Limb (tissue), 2 donors: ENCODE measurements around the gene FOXO6.
A peak's percentile ranks its signal among the peaks of the same experiment; 100 is the strongest.

Experiments
- DNase-seq, 2 donors: peaks; one replicate each; pipeline ENCODE4 v3.0.0-alpha.2; 2016; ENCODE audit errors: extremely low spot score in 2 of 2

Gene FOXO6

GRCh38 chr1:41350055-41350378 is 11.2 kb upstream of the FOXO6 start:
- DNase-seq = no peak

DNA sequence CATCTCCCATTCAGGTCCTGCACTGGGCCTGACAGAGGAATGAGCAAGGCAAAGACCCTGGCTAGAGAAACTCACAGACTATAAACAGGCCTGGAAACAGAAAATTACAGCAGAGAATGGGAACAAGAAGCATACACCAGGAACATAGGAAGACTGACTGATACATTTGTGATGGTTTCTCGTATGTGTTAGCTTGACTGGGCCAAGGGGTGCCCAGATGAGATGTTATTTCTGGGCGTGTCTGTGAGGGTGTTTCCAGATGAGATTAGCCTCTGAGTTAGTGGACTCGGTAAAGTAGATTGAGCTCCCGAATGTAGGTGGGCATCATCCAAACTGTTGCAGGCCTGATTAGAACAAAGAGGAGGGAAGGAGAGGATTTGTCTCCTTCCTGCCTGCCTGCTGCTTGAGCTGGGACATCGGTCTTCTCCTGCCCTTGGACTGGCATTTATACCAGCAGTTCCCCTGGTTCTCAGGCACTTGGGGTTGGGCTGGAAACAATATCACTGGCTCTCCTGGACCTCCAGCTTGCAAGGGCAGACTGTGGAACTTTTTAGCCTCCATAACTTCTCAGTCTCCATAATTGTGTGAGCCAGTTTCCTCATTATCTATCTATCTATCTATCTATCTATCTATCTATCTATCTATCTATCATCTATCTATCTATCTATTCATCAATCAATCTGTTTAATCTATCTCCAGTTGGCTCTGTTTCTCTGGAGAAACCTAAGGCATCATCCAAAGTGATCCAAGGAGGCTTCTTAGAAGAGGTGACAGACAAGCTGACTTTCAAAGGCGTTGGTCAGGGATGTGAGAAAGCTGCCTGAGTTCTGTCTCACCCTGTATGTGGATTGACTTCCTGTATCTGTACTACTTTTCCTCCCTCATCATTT is 9.7 kb upstream of the FOXO6 start:
- no peak for DNase-seq

- no peak for DNase-seq
These were observed 7.5 kb upstream of the FOXO6 start for GRCh38 chr1:41353744-41354143.

DNA sequence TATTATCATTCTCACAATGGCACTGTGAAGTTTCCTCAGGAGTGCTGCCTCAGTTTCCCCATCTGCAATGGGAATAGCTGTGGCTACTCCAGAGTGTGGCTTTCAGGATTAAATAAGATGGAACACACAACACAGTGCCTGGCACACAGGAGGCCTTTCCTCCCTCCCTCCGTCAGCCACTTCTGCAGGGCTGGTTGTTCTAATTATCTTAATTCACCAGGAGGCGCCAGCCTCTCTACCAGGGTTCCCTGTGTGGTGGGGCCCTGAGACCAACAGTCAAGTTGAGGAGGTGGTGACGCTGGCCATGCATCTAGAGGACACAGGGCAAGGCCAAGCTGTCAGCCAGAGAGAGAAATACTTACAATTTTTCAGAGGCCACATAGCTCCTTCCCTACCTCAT is 6.3 kb upstream of the FOXO6 start:
- DNase-seq = no peak

DNA sequence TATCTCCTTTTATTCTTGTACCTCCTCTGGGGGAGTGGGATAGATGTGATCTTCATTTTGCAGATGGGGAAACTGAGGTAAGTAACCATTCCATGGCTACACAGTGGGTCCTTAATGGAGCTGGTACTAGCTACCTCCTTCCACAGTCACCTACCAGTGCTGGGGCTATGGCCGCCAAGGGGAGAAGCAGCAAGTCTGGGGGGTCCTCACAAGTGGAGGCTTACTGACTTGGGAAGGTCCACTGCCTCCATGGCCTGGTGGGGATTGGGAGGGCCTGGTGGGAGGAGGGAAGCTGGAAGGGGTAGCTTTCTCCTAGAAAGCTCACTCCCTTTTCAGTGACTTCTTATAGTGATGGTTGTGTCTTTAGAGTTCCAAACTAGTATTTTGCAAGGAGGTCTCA is 5.9 kb upstream of the FOXO6 start:
- no peak for DNase-seq

- no peak for DNase-seq
These were observed 5.5 kb upstream of the FOXO6 start for GRCh38 chr1:41355761-41356160.

DNA sequence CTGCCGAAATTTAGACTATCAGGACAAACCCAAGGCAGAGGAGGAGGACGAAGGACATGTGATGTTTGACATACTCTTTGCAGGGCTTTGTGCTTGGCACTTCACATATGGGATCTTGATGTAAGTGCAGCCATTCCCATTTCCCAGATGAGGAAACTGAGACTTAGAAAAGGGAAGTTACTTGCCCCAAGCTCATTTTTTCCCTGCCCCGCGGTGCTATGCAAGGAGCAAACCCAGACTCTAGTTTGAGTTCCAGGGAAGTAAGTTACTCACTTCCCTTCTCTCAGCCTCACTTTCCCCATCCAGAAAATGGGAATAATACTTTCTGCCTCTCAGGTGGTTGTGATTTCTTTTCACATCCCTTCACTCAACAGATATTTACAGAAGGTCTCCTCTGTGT is 4.5 kb upstream of the FOXO6 start:
- DNase-seq = no peak

- DNase-seq = no peak
These were observed 3.7 kb upstream of the FOXO6 start for GRCh38 chr1:41357451-41358101.

DNA sequence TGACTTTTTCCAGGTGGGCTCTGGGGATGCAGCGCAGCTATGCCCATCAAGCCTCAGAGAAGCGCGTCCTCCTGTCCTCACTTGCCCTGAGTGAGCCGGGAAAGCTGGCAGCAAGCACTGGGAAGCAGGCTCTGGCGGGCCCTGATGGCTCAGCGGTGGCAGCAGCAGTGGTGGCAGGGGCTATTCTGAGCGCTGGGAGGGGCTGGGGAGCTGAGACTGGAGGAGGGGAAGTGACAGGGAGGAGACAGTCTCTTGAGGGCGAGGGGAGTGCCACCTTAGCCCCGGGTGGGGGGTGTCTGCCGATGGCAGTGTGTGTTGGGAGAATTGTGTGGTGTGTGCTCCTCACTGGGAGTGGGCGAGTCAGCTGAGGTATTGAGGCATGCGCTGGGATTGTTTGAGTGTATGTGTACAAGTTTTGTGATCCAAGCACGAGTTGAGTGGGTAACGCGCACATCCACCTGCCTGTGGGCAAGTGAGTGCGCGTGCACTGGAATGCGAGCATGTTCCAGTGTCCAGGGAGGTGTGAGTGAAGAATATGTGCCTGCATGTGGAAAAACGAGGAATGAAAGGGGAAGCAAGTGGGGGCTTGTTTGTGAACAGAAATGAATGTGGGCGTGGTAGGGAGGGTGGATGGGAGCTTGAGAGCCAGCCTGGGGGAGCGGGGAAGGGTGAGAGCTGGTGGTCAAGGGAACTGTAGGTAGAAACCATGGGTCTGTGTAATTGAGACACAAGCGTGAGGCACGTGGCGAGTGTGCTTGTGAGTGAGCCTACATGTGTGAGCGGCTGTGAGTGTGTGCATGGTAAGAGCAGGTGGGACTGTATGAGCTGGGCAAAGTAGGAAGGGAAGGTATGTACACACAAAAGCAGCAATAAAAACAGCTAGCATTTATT is 2.9 kb upstream of the FOXO6 start:
- no peak for DNase-seq

- peak in 1 of 2 donors; percentile 25 for DNase-seq
These were observed 1.8 kb upstream of the FOXO6 start for GRCh38 chr1:41359211-41360073.

- peak in 1 of 2 donors; percentile 35 for DNase-seq
These were observed 1.0 kb upstream of the FOXO6 start for GRCh38 chr1:41360074-41360785.

DNA sequence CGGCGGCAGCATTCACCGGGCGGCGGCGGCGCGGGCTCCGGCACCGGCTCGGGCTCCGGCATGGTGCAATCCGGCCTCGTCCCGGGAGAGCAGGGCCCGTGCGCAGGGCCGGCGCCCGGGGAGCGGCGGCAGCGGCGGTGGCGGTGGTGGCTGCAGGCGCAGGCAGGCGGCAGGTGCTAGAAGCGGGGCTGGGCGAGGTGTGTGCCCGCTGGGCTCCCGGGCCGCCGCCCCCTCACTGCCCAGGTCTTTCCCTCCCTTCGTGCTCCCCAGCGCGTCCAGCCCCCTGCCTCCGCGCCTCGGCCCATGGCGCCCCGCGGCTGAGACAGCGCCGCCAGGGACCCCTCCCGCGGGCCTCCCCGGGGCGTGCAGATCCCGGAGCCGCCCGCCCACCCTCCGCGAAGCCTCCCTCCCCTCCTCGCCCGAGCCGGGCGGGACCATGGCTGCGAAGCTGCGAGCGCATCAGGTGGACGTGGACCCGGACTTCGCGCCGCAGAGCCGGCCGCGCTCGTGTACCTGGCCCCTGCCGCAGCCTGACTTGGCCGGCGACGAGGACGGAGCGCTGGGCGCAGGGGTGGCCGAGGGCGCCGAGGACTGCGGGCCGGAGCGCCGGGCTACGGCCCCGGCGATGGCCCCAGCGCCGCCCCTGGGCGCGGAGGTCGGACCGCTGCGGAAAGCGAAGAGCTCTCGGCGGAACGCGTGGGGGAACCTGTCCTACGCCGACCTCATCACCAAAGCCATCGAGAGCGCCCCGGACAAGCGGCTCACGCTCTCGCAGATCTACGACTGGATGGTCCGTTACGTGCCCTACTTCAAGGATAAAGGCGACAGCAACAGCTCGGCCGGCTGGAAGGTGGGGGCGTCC is 492 bp downstream of the FOXO6 start:
- peak in 1 of 2 donors; percentile 71 for DNase-seq

GRCh38 chr1:41362357-41362721 is 1.1 kb downstream of the FOXO6 start:
- DNase-seq = no peak

DNA sequence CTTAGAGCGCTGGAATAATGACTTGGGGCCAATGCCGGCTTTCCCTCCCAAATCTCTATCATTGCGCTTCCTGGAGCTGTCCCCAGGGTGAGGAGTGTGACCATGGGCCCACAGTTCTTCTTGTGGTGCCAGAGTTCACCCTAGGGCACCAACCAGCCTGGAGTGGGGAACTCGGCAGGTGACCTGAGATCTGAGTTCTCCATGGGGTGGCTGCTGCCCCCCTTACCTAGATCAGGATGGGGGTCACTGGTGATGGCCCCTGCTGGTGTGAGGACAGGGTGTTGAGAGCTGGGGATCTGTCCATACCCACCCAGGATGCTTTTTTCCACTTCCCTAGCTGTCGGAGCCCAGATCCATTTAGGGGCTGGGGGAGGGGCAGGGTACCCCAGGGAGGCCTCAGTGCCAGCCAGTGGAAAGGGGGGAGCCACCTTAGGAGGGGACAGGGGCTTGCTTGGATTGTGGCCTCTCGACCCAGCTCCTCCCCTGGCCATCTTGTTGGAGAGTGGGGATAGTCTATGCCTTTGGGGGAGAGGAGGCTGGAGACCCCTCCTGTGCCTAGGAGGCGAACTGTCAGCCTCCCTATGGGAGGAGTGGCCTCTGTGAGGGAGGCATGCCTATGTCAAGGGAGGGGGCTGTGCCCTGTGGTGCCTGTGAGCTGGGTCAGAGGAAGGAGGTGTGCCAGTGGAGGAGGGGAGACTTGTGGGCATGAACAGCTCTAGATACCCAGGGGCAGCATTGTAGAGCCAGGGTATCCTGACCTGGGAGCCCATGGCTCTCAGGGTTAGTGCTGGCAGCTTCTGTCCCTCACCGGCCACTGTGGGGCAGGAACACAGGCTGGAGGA is 1.7 kb downstream of the FOXO6 start:
- DNase-seq = no peak

DNA sequence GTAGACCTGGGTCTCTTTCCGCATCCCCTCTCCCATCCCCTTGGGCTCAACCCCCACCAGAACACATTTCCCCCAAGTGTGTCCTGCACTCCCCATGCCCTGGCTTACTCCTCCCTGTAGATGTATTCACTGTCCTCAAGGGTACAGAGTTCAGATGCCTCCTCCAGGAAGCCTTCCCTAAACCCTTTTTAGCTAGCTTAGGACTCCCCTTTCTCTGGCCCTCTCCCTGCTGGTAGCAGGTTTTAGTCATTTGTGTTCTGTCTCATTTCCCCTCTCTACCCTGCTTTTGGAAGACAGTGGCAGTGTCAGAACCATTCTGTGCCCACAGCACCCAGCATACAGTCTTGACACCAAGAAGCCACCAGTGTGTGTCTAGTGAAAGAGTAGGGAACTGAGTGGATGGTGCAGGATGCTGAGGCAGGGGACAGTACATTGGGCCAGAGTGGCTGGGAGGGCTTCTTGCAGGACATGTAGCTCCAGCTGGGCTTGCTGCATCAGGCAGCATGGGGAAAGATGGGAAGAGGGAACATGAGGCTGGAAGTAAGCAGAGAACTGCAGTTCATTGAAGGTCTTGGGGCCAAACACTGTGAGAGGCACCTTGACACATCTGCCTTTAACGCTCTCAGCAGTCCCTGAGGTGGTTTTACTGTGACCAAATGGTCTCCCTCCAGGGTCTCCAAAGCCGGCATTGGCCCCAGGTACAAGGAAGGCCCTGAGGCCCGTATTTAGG is 2.5 kb downstream of the FOXO6 start:
- no peak for DNase-seq

DNA sequence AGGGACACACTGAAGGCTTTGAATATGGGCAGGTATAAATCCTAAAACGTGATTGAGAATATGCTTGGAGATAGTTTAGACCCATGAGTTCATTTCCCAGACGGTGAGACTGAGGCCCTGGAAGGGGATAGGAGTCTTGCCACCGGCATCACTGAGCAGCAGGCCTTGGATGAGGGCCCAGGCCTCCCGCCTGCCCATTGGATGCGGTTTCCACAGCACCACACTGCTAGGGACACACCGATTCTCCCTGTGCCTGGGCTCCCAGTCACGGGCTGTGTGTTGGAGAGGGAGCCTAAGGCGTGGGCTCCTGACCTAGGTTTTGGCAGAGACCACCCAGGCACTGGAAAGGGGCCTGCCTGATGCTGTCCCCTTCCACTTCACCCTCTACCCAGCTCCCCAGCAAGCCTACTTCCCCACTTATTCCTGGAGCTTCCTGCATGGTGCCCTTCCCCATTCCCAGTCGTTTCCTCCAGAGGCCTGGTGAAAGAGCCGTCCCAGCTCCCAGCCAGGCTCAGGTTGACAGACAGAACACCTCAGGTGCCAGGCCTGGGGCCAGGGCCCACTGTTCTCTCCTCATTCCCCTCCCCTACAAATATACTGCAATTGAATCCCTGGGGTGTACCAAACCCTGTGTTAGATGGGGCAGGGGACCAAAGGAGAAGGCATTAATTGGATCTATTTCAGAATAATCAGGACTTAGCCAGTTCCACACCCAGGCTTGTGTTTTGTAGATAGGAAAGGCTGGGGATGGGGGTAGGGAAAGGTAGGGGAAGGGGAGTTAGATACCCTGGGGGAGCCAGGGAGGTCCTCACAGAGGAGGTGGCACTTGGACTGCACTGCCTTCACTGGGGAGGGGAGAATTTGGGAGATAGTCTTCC is 3.4 kb downstream of the FOXO6 start:
- no peak for DNase-seq

DNA sequence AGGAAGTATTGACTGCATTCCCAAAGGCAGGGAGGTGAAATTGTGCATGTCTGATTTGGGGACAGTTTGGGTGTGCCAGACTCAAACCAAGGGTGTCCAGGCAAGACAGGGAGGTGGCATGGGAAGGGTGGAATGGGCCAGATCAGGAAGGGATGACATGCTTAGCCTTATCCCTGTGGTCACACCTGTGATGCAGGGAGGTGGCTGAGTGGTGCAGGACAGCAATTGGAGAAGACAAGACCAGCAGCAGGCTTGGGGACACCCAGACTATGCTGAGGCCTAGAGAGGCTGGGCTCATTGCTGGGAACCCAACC is 4.0 kb downstream of the FOXO6 start:
- no peak for DNase-seq
